T-helper 2 cell treated with Interferon-gamma antibody and Interleukin-4, amounts not matched to agents 5 μg/mL and 100 μg/mL, for 36 hours (primary cell): ENCODE data around the gene GRK5.

Experiments used
- DNase-seq: peaks from one replicate; pipeline ENCODE4 v3.0.0; 2021; ENCODE audit warnings: low spot score
- H3K27ac Mint-ChIP-seq: one replicate; pipeline ENCODE4 v1.8.0; 2021; ENCODE audit warnings: mild to moderate bottlenecking, mixed read lengths
- H3K27me3 Mint-ChIP-seq: one replicate; pipeline ENCODE4 v1.8.0; 2021; ENCODE audit warnings: low read depth, mixed read lengths
- H3K36me3 Mint-ChIP-seq: one replicate; pipeline ENCODE4 v1.8.0; 2021; ENCODE audit warnings: low read depth, mixed read lengths
- H3K4me1 Mint-ChIP-seq: one replicate; pipeline ENCODE4 v1.8.0; 2021; ENCODE audit warnings: low read depth, mixed read lengths
- H3K4me3 Mint-ChIP-seq: one replicate; pipeline ENCODE4 v1.8.0; 2022; ENCODE audit warnings: mild to moderate bottlenecking, moderate library complexity, mixed read lengths
- H3K9me3 Mint-ChIP-seq: one replicate; pipeline ENCODE4 v1.8.0; 2021; ENCODE audit warnings: mixed read lengths

The GRK5 gene

GRCh38 chr10:119344381-119344780, 137.0 kb downstream of the GRK5 start:
- peaks cover 20% of the 10 kb centered on the region for H3K4me1 Mint-ChIP-seq
- no peaks in the 10 kb centered on the region for H3K27me3 Mint-ChIP-seq
- peaks cover 35% of the 10 kb centered on the region for H3K36me3 Mint-ChIP-seq
- H3K4me3 Mint-ChIP-seq, result no peak overlapping the region
- no peaks in the 10 kb centered on the region for H3K9me3 Mint-ChIP-seq
- H3K27ac Mint-ChIP-seq, result no peak overlapping the region
- DNase-seq, result no peak

- Mint-ChIP-seq H3K27me3 (no peaks in the 10 kb centered on the region), H3K27ac (no peak overlapping the region), H3K9me3 (peaks cover 6% of the 10 kb centered on the region), H3K4me1 (peaks cover 15% of the 10 kb centered on the region), H3K4me3 (no peak overlapping the region), H3K36me3 (peaks cover 49% of the 10 kb centered on the region)
- no peak for DNase-seq
Measured at GRCh38 chr10:119346095-119346832, 138.9 kb downstream of the GRK5 start.

- peaks cover 55% of the 10 kb centered on the region for H3K36me3 Mint-ChIP-seq
- no peak overlapping the region for H3K27ac Mint-ChIP-seq
- peaks cover 17% of the 10 kb centered on the region for H3K9me3 Mint-ChIP-seq
- DNase-seq, result no peak
- H3K4me3 Mint-ChIP-seq, result no peak overlapping the region
- peaks cover 9% of the 10 kb centered on the region for H3K4me1 Mint-ChIP-seq
- no peaks in the 10 kb centered on the region for H3K27me3 Mint-ChIP-seq
Measured at GRCh38 chr10:119347181-119347974, 140.0 kb downstream of the GRK5 start.

GRCh38 chr10:119348106-119348505, 140.7 kb downstream of the GRK5 start:
- Mint-ChIP-seq H3K4me3 (no peak overlapping the region), H3K4me1 (peaks cover 9% of the 10 kb centered on the region), H3K27ac (no peak overlapping the region), H3K36me3 (peaks cover 57% of the 10 kb centered on the region), H3K27me3 (no peaks in the 10 kb centered on the region), H3K9me3 (peaks cover 24% of the 10 kb centered on the region)
- DNase-seq, result no peak

- no peak for DNase-seq
- H3K9me3 Mint-ChIP-seq, result peaks cover 25% of the 10 kb centered on the region
Measured at GRCh38 chr10:119348516-119349240, 141.3 kb downstream of the GRK5 start.

GRCh38 chr10:119349341-119349740, 142.0 kb downstream of the GRK5 start:
- H3K4me1 Mint-ChIP-seq, result peaks cover 6% of the 10 kb centered on the region
- H3K9me3 Mint-ChIP-seq, result peaks cover 25% of the 10 kb centered on the region
- peaks cover 58% of the 10 kb centered on the region for H3K36me3 Mint-ChIP-seq
- no peaks in the 10 kb centered on the region for H3K27me3 Mint-ChIP-seq
- no peak overlapping the region for H3K27ac Mint-ChIP-seq
- no peak overlapping the region for H3K4me3 Mint-ChIP-seq
- DNase-seq, result no peak

More at GRCh38 chr10:119348516-119349240, 141.3 kb downstream of the GRK5 start:
- Mint-ChIP-seq H3K27ac (no peak overlapping the region), H3K4me3 (no peak overlapping the region), H3K27me3 (no peaks in the 10 kb centered on the region), H3K36me3 (peaks cover 58% of the 10 kb centered on the region), H3K4me1 (peaks cover 9% of the 10 kb centered on the region)

GRCh38 chr10:119349937-119350501, 142.6 kb downstream of the GRK5 start:
- no peak overlapping the region for H3K27ac Mint-ChIP-seq
- H3K27me3 Mint-ChIP-seq, result no peaks in the 10 kb centered on the region
- peaks cover 3% of the 10 kb centered on the region for H3K4me1 Mint-ChIP-seq

GRCh38 chr10:119350502-119351097, 143.2 kb downstream of the GRK5 start:
- H3K4me3 Mint-ChIP-seq, result no peak overlapping the region
- no peak for DNase-seq
- peaks cover 27% of the 10 kb centered on the region for H3K9me3 Mint-ChIP-seq
- no peaks in the 10 kb centered on the region for H3K27me3 Mint-ChIP-seq
- H3K27ac Mint-ChIP-seq, result no peak overlapping the region
- H3K4me1 Mint-ChIP-seq, result no peaks in the 10 kb centered on the region
- peaks cover 54% of the 10 kb centered on the region for H3K36me3 Mint-ChIP-seq

More at GRCh38 chr10:119349937-119350501, 142.6 kb downstream of the GRK5 start:
- H3K9me3 Mint-ChIP-seq, result peaks cover 25% of the 10 kb centered on the region
- no peak overlapping the region for H3K4me3 Mint-ChIP-seq
- H3K36me3 Mint-ChIP-seq, result peaks cover 57% of the 10 kb centered on the region
- no peak for DNase-seq

GRCh38 chr10:119351189-119351588, 143.8 kb downstream of the GRK5 start:
- no peak overlapping the region for H3K27ac Mint-ChIP-seq
- no peaks in the 10 kb centered on the region for H3K27me3 Mint-ChIP-seq
- no peaks in the 10 kb centered on the region for H3K4me1 Mint-ChIP-seq
- peaks cover 33% of the 10 kb centered on the region for H3K9me3 Mint-ChIP-seq
- H3K4me3 Mint-ChIP-seq, result no peak overlapping the region
- H3K36me3 Mint-ChIP-seq, result peaks cover 59% of the 10 kb centered on the region
- DNase-seq, result no peak

- Mint-ChIP-seq H3K27me3 (no peaks in the 10 kb centered on the region), H3K9me3 (peaks cover 41% of the 10 kb centered on the region), H3K27ac (no peak overlapping the region), H3K4me1 (no peaks in the 10 kb centered on the region), H3K4me3 (no peak overlapping the region), H3K36me3 (peaks cover 67% of the 10 kb centered on the region)
- no peak for DNase-seq
Measured at GRCh38 chr10:119352042-119352441, 144.7 kb downstream of the GRK5 start.

GRCh38 chr10:119352807-119353206, 145.4 kb downstream of the GRK5 start:
- peaks cover 68% of the 10 kb centered on the region for H3K36me3 Mint-ChIP-seq
- no peaks in the 10 kb centered on the region for H3K4me1 Mint-ChIP-seq
- peaks cover 43% of the 10 kb centered on the region for H3K9me3 Mint-ChIP-seq
- DNase-seq, result no peak
- no peak overlapping the region for H3K27ac Mint-ChIP-seq
- no peak overlapping the region for H3K4me3 Mint-ChIP-seq
- H3K27me3 Mint-ChIP-seq, result no peaks in the 10 kb centered on the region

GRCh38 chr10:119353421-119353820, 146.1 kb downstream of the GRK5 start:
- peaks cover 63% of the 10 kb centered on the region for H3K36me3 Mint-ChIP-seq
- no peak for DNase-seq
- H3K4me1 Mint-ChIP-seq, result peaks cover under 1% of the 10 kb centered on the region
- no peak overlapping the region for H3K27ac Mint-ChIP-seq
- H3K9me3 Mint-ChIP-seq, result peaks cover 43% of the 10 kb centered on the region
- H3K4me3 Mint-ChIP-seq, result no peak overlapping the region
- H3K27me3 Mint-ChIP-seq, result no peaks in the 10 kb centered on the region

GRCh38 chr10:119355930-119356329, 148.6 kb downstream of the GRK5 start:
- Mint-ChIP-seq H3K27me3 (no peaks in the 10 kb centered on the region), H3K36me3 (peaks cover 52% of the 10 kb centered on the region), H3K4me1 (peaks cover 11% of the 10 kb centered on the region), H3K4me3 (no peak overlapping the region), H3K27ac (no peak overlapping the region), H3K9me3 (peaks cover 42% of the 10 kb centered on the region)
- no peak for DNase-seq
